Ishikawa (cell line): ENCODE data around the gene NEK9.

Source experiments
- CEBPB ChIP-seq: IDR thresholded peaks from 2 replicates; pipeline ENCODE4 v1.6.1; 2012
- CREB1 ChIP-seq: IDR thresholded peaks from 2 replicates; pipeline ENCODE4 v1.6.1; 2012; ENCODE audit warnings: low read depth
- EGR1 ChIP-seq: IDR thresholded peaks from 2 replicates; pipeline ENCODE4 v1.6.1; 2012
- EP300 ChIP-seq: IDR thresholded peaks from 2 replicates; pipeline ENCODE4 v1.6.1; 2012; ENCODE audit warnings: borderline replicate concordance
- FOXM1 ChIP-seq: IDR thresholded peaks from 2 replicates; pipeline ENCODE4 v1.6.1; 2012; ENCODE audit warnings: low read depth, borderline replicate concordance
- NFIC ChIP-seq: IDR thresholded peaks from 2 replicates; pipeline ENCODE4 v1.6.1; 2012
- RAD21 ChIP-seq: IDR thresholded peaks from 2 replicates; pipeline ENCODE4 v1.6.1; 2012; ENCODE audit warnings: low read depth
- TAF1 ChIP-seq: IDR thresholded peaks from 2 replicates; pipeline ENCODE4 v1.6.1; 2012; ENCODE audit warnings: low read depth, mild to moderate bottlenecking
- TCF12 ChIP-seq: IDR thresholded peaks from 2 replicates; pipeline ENCODE4 v1.6.1; 2012; ENCODE audit warnings: low read depth
- TEAD4 ChIP-seq: IDR thresholded peaks from 2 replicates; pipeline ENCODE4 v1.6.1; 2012
- YY1 ChIP-seq: IDR thresholded peaks from 2 replicates; pipeline ENCODE4 v1.6.1; 2012; ENCODE audit warnings: low read depth
- ZBTB7A ChIP-seq: IDR thresholded peaks from 2 replicates; pipeline ENCODE4 v1.6.1; 2012; ENCODE audit warnings: low read depth
- TF ChIP-seq, protein P1 (sequence below): IDR thresholded peaks from 2 replicates; pipeline ENCODE4 v1.6.1; 2012
- TF ChIP-seq, protein P2 (sequence below): IDR thresholded peaks from 2 replicates; pipeline ENCODE4 v1.6.1; 2012
- TF ChIP-seq, protein P3 (sequence below): IDR thresholded peaks from 2 replicates; pipeline ENCODE4 v1.6.1; 2012; ENCODE audit warnings: low read depth, mild to moderate bottlenecking

Gene NEK9

DNA sequence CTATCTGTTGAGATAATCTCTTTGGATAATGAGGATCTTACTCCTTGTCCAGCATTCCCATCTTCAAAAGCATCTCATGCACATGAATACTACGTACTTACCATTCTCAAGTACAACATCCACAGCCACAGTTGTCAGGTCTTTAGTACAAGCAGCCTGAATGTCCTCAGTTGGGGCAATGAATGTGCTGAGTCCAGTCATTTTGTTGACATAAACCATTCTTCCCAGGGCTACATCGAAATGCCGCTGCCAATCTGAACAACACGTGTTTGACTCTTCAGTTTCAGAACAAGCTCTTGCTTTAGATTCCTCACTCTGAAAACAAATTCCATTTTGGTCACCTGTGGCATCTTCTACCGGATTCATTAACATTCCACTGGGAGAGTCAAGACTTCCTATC lies 80.6 kb downstream of the NEK9 start:
- TF ChIP-seq TEAD4 (no peak), YY1 (no peak), TAF1 (no peak), RAD21 (no peak), EP300 (no peak), FOXM1 (no peak), NFIC (no peak), ZBTB7A (no peak)
- TF ChIP-seq, protein P1, sequence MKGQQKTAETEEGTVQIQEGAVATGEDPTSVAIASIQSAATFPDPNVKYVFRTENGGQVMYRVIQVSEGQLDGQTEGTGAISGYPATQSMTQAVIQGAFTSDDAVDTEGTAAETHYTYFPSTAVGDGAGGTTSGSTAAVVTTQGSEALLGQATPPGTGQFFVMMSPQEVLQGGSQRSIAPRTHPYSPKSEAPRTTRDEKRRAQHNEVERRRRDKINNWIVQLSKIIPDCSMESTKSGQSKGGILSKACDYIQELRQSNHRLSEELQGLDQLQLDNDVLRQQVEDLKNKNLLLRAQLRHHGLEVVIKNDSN: no peak
- TF ChIP-seq, protein P2, sequence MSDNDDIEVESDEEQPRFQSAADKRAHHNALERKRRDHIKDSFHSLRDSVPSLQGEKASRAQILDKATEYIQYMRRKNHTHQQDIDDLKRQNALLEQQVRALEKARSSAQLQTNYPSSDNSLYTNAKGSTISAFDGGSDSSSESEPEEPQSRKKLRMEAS: no peak
- TF ChIP-seq, protein P3, sequence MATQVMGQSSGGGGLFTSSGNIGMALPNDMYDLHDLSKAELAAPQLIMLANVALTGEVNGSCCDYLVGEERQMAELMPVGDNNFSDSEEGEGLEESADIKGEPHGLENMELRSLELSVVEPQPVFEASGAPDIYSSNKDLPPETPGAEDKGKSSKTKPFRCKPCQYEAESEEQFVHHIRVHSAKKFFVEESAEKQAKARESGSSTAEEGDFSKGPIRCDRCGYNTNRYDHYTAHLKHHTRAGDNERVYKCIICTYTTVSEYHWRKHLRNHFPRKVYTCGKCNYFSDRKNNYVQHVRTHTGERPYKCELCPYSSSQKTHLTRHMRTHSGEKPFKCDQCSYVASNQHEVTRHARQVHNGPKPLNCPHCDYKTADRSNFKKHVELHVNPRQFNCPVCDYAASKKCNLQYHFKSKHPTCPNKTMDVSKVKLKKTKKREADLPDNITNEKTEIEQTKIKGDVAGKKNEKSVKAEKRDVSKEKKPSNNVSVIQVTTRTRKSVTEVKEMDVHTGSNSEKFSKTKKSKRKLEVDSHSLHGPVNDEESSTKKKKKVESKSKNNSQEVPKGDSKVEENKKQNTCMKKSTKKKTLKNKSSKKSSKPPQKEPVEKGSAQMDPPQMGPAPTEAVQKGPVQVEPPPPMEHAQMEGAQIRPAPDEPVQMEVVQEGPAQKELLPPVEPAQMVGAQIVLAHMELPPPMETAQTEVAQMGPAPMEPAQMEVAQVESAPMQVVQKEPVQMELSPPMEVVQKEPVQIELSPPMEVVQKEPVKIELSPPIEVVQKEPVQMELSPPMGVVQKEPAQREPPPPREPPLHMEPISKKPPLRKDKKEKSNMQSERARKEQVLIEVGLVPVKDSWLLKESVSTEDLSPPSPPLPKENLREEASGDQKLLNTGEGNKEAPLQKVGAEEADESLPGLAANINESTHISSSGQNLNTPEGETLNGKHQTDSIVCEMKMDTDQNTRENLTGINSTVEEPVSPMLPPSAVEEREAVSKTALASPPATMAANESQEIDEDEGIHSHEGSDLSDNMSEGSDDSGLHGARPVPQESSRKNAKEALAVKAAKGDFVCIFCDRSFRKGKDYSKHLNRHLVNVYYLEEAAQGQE: no peak

DNA sequence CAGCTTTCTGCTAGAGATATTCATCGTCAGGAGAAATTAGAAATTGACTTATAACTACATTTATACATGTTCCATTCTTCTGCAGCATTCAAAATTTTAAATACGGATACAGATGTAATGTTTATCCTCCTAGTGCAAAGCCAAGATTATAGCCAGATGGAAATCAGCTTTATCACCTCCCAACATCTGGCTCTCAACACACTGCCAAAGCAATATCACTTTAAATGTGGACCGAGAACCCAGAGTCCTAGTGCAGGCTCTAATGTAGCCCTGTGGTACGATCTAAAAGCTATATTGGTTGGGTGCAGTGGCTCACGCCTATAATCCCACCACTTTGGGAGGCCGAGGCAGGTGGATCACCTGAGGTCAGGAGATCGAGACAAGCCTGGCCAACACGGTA lies 82.1 kb downstream of the NEK9 start:
- no peak for TF ChIP-seq CEBPB
- no peak for TF ChIP-seq CREB1

DNA sequence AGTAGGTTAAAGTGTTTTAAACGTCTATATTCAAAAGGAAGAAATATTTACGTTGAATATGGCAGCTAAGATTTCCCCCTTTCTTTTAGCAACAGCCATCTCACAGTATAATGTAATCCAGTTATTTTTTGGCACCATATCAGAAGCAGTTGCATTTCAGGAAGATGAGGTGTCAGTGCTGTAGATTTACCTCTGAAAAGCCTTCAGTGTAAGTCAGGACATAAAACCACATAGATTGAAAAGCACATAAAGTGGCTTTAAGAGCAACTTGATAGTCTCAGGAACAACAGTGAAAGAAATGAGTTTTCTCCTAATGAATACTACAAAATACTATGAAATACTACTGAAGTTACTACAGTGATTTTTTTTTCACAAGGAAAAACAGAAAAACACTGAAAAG lies 82.5 kb downstream of the NEK9 start:
- TF ChIP-seq TAF1 (no peak), ZBTB7A (no peak), EGR1 (no peak), FOXM1 (no peak), YY1 (no peak), CREB1 (no peak), EP300 (no peak), CEBPB (no peak)
- TF ChIP-seq, protein P1: no peak

DNA sequence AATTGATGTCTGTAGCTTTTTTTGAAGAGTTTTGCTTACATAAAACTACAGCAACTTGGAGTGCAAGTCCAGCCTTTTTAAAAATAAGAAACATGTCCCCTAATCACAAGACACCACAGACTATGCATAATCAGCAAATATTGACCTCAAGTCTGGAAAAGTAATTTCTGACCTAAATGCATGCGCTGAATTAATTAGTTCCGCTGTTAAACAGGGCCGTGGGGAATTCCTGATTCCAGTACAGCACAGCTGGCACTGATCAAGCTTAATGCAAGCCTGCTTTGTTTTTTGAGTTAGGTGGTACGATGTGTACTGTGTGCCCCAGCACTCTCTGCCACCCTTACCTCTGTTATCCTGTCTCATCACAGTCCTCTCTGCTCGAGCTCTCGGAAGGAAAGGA lies 84.8 kb downstream of the NEK9 start:
- TF ChIP-seq ZBTB7A (no peak), RAD21 (no peak), FOXM1 (no peak), NFIC (no peak), EP300 (no peak), YY1 (no peak), TCF12 (no peak), TAF1 (no peak), EGR1 (no peak)
- TF ChIP-seq, protein P2: no peak
- TF ChIP-seq, protein P3: no peak
- TF ChIP-seq, protein P1: no peak

DNA sequence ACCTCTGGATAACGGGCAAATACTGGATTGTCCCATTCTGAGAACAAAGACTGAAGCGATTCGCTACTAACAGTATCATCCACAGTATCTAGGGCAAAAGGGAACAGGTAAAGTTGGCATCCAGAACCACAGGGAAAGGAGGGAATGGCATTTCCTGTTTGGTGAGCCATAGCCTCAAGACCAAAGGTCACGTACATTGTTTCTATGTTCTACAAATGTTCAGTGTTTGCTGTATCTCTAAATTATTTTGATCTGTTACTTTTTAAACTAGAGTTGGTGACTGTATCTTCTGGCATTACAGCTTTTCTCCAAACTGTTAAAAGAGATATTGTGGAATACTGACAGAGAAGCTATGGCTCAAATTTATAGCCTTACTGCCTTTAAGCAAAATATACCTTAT lies 85.2 kb downstream of the NEK9 start:
- TF ChIP-seq TEAD4: no peak
- TF ChIP-seq FOXM1: no peak
- TF ChIP-seq, protein P2: no peak
- no peak for TF ChIP-seq EGR1
- TF ChIP-seq NFIC: no peak
- no peak for TF ChIP-seq CEBPB
- no peak for TF ChIP-seq EP300
- no peak for TF ChIP-seq CREB1
- no peak for TF ChIP-seq ZBTB7A
- no peak for TF ChIP-seq YY1
- TF ChIP-seq, protein P3: no peak
